H1 (cell line): ENCODE measurements around the gene TMEM245. TPM values are rescaled to one million over a fixed set of nuclear protein-coding genes. Genes with fewer than 3 reads are reported as not detected.

Source experiments
- CTCF ChIA-PET: fragments of 300-600 bp; sonication (Branson Sonifier 250); formaldehyde crosslinking; loops from one replicate; lab custom pipeline; 2021; ENCODE audit not compliant: partially characterized antibody; lab: Charles Lee
- POLR2A ChIA-PET: fragments of 300-600 bp; sonication (Branson Sonifier 250); formaldehyde crosslinking; loops from one replicate; lab custom pipeline; 2021; ENCODE audit warnings: inconsistent platforms; ENCODE audit not compliant: partially characterized antibody; lab: Charles Lee
- DNase-seq, 2 experiments: peaks; one replicate each; pipeline versions ENCODE4 v3.0.0 to v3.0.0-alpha.2; 2010 to 2022; ENCODE audit warnings: low spot score in 2 of 2, low read depth in 1 of 2, mixed read lengths in 1 of 2
- FAIRE-seq: peaks from 2 replicates; lab custom pipeline; 2011; peaks lifted over from hg19 to GRCh38; lab: Jason Lieb, UNC
- H2AFZ ChIP-seq: 2 replicates; pipeline ENCODE4 v1.8.1; 2012; ENCODE audit warnings: low read length, inconsistent platforms
- H2AK5ac ChIP-seq: 2 replicates; pipeline ENCODE4 v1.6.1; 2013; ENCODE audit warnings: low read depth, low read length
- H2BK120ac ChIP-seq: replicated peaks from 2 replicates; pipeline ENCODE3; 2013; ENCODE audit warnings: low read depth, low read length, inconsistent platforms
- H2BK12ac ChIP-seq: 2 replicates; pipeline ENCODE4 v1.6.1; 2013; ENCODE audit warnings: low read depth, low read length
- H2BK15ac ChIP-seq: 2 replicates; pipeline ENCODE4 v1.6.1; 2013; ENCODE audit warnings: low read length
- H2BK20ac ChIP-seq: 2 replicates; pipeline ENCODE4 v1.6.1; 2013; ENCODE audit warnings: low read length
- H2BK5ac ChIP-seq: 2 replicates; pipeline ENCODE4 v1.6.1; 2013; ENCODE audit warnings: low read depth, low read length
- H3K14ac ChIP-seq: 2 replicates; pipeline ENCODE4 v1.6.1; 2013; ENCODE audit warnings: inconsistent platforms; ENCODE audit not compliant: insufficient read length
- H3K18ac ChIP-seq: 2 replicates; pipeline ENCODE4 v1.6.1; 2013; ENCODE audit warnings: low read length; ENCODE audit errors: extremely low read depth
- H3K23ac ChIP-seq: 2 replicates; pipeline ENCODE4 v1.6.1; 2013; ENCODE audit warnings: inconsistent platforms; ENCODE audit not compliant: insufficient read length
- H3K23me2 ChIP-seq: 2 replicates; pipeline ENCODE4 v1.6.1; 2013; ENCODE audit warnings: low read depth, low read length
- H3K27ac ChIP-seq: 2 replicates; pipeline ENCODE4 v1.6.1; 2011; ENCODE audit warnings: low read depth, low read length, inconsistent platforms
- H3K27me3 ChIP-seq, 4 experiments: replicated peaks in 1 of 4; 1 replicate in 1 of 4; 2 replicates in 3 of 4; pipeline versions ENCODE4 v1.6.1 to v1.8.1; 2011 to 2013; ENCODE audit warnings: low read length in 3 of 4, mild to moderate bottlenecking in 3 of 4, inconsistent platforms in 2 of 4, mixed read lengths in 2 of 4, moderate library complexity in 1 of 4; ENCODE audit not compliant: control insufficient read depth in 3 of 4, insufficient read depth in 3 of 4; ENCODE audit errors: extremely low read depth in 1 of 4
- H3K36me3 ChIP-seq, 4 experiments: 2 replicates each; pipeline versions ENCODE4 v1.6.1 to v1.8.1; 2011 to 2013; ENCODE audit warnings: mild to moderate bottlenecking in 4 of 4, low read length in 3 of 4, moderate library complexity in 2 of 4, control low read depth in 1 of 4, inconsistent platforms in 1 of 4; ENCODE audit not compliant: insufficient read depth in 4 of 4, control insufficient read depth in 2 of 4
- H3K4ac ChIP-seq: replicated peaks from 2 replicates; pipeline ENCODE3; 2013; ENCODE audit warnings: low read length, low read depth, mixed read lengths, inconsistent platforms; ENCODE audit not compliant: insufficient read length
- H3K4me1 ChIP-seq, 4 experiments: replicated peaks in 1 of 4; 1 replicate in 1 of 4; 2 replicates in 3 of 4; pipeline versions ENCODE4 v1.6.1 to v1.8.1; 2011 to 2013; ENCODE audit warnings: low read length in 3 of 4, inconsistent platforms in 2 of 4, mixed read lengths in 1 of 4; ENCODE audit not compliant: insufficient read depth in 4 of 4, control insufficient read depth in 3 of 4
- H3K4me2 ChIP-seq, 2 experiments: 2 replicates each; pipeline versions ENCODE4 v1.6.1 to v1.8.1; 2011 to 2013; ENCODE audit warnings: low read depth in 2 of 2, low read length in 2 of 2, control low read depth in 1 of 2, inconsistent platforms in 1 of 2, mild to moderate bottlenecking in 1 of 2; ENCODE audit not compliant: insufficient read depth in 1 of 2
- H3K4me3 ChIP-seq, 4 experiments: fragments of 200-600, 300-600 bp in 1 of 4; sonication (generic), shearing (Covaris generic), sonication (Bioruptor Twin) in 1 of 4; 2 replicates each; pipeline versions ENCODE4 v1.5.1 to v1.8.1; 2011 to 2016; ENCODE audit warnings: low read length in 4 of 4, low read depth in 3 of 4, control low read depth in 2 of 4, inconsistent platforms in 2 of 4, mild to moderate bottlenecking in 2 of 4, mixed read lengths in 1 of 4, moderate library complexity in 1 of 4; ENCODE audit not compliant: insufficient read depth in 2 of 4; ENCODE audit errors: extremely low read depth in 1 of 4
- H3K56ac ChIP-seq: replicated peaks from 2 replicates; pipeline ENCODE3; 2013; ENCODE audit warnings: low read depth, mild to moderate bottlenecking, mixed read lengths, low read length, inconsistent platforms; ENCODE audit not compliant: insufficient read length
- H3K79me1 ChIP-seq: 2 replicates; pipeline ENCODE4 v1.6.1; 2013; ENCODE audit warnings: low read depth, low read length, control low read depth
- H3K79me2 ChIP-seq, 2 experiments: 2 replicates each; pipeline versions ENCODE4 v1.6.1 to v1.8.1; 2012 to 2013; ENCODE audit warnings: low read length in 2 of 2, mild to moderate bottlenecking in 2 of 2, inconsistent platforms in 1 of 2; ENCODE audit not compliant: insufficient read depth in 2 of 2, control insufficient read depth in 1 of 2
- H3K9ac ChIP-seq, 4 experiments: replicated peaks in 1 of 4; 1 replicate in 1 of 4; 2 replicates in 3 of 4; pipeline versions ENCODE4 v1.6.1 to v1.8.1; 2011 to 2013; ENCODE audit warnings: low read depth in 3 of 4, low read length in 3 of 4, control low read depth in 2 of 4, mild to moderate bottlenecking in 2 of 4, moderate library complexity in 2 of 4, inconsistent platforms in 1 of 4; ENCODE audit errors: extremely low read depth in 1 of 4
- H3K9me3 ChIP-seq, 2 experiments: 2 replicates each; pipeline versions ENCODE4 v1.6.1 to v1.8.1; 2012 to 2013; ENCODE audit warnings: mild to moderate bottlenecking in 2 of 2, moderate library complexity in 2 of 2, control low read depth in 1 of 2, inconsistent platforms in 1 of 2, low read depth in 1 of 2, low read length in 1 of 2, mixed read lengths in 1 of 2; ENCODE audit not compliant: insufficient read depth in 2 of 2
- H4K20me1 ChIP-seq, 2 experiments: replicated peaks in 1 of 2; 2 replicates each; pipeline versions ENCODE3 to v1.8.1; 2011 to 2013; ENCODE audit warnings: inconsistent platforms in 2 of 2, low read length in 2 of 2, mild to moderate bottlenecking in 1 of 2; ENCODE audit not compliant: insufficient read depth in 2 of 2, control insufficient read depth in 1 of 2
- H4K5ac ChIP-seq: 2 replicates; pipeline ENCODE4 v1.6.1; 2013; ENCODE audit warnings: low read length, low read depth, mixed read lengths, inconsistent platforms; ENCODE audit not compliant: insufficient read length
- H4K8ac ChIP-seq: 2 replicates; pipeline ENCODE4 v1.8.0; 2013; ENCODE audit warnings: mild to moderate bottlenecking, moderate library complexity, low read length, inconsistent platforms; ENCODE audit not compliant: insufficient read depth; ENCODE audit errors: extremely low read depth
- H4K91ac ChIP-seq: replicated peaks from 2 replicates; pipeline ENCODE3; 2013; ENCODE audit warnings: low read length, mixed read lengths, inconsistent platforms; ENCODE audit not compliant: insufficient read length
- CBX5 ChIP-seq: fragments of 300-800, 300-1000 bp; sonication (generic); IDR thresholded peaks from 2 replicates; pipeline ENCODE4 v1.7.1; 2016; ENCODE audit warnings: antibody characterized with exemption, low read length, low read depth
- CHD2 ChIP-seq: IDR thresholded peaks from 2 replicates; pipeline ENCODE4 v1.6.1; 2012; ENCODE audit warnings: low read length, improper control_type of control experiment
- EP300 ChIP-seq, 2 experiments: IDR thresholded peaks; 1 replicate in 1 of 2; 2 replicates in 1 of 2; pipeline ENCODE4 v1.6.1; 2011 to 2012; ENCODE audit warnings: low read depth in 2 of 2, low read length in 2 of 2, mild to moderate bottlenecking in 2 of 2, borderline replicate concordance in 1 of 2, inconsistent platforms in 1 of 2, moderate library complexity in 1 of 2
- GABPA ChIP-seq: IDR thresholded peaks from 2 replicates; pipeline ENCODE4 v1.6.1; 2011; ENCODE audit warnings: mild to moderate bottlenecking, low read length, moderate library complexity, borderline replicate concordance; ENCODE audit not compliant: insufficient read depth
- HDAC6 ChIP-seq: IDR thresholded peaks from one replicate; pipeline ENCODE4 v1.7.1; 2012; ENCODE audit warnings: low read depth, mild to moderate bottlenecking, inconsistent platforms, low read length, moderate library complexity
- KDM5A ChIP-seq: fragments of 200-600 bp; IDR thresholded peaks from 2 replicates; pipeline ENCODE4 v1.7.1; 2012; ENCODE audit warnings: mild to moderate bottlenecking, low read length, inconsistent platforms, mixed read lengths
- MAFK ChIP-seq: IDR thresholded peaks from 2 replicates; pipeline ENCODE4 v1.6.1; 2012; ENCODE audit warnings: low read depth, mild to moderate bottlenecking, improper control_type of control experiment, low read length
- RXRA ChIP-seq: IDR thresholded peaks from 2 replicates; pipeline ENCODE4 v1.6.1; 2011; ENCODE audit warnings: low read depth, mild to moderate bottlenecking, low read length, moderate library complexity; ENCODE audit not compliant: insufficient read depth
- SIRT6 ChIP-seq: IDR thresholded peaks from one replicate; pipeline ENCODE4 v1.7.1; 2012; ENCODE audit warnings: low read length, inconsistent platforms
- SP2 ChIP-seq: IDR thresholded peaks from 2 replicates; pipeline ENCODE4 v1.6.1; 2012; ENCODE audit warnings: mild to moderate bottlenecking, low read length, inconsistent platforms
- SRF ChIP-seq: IDR thresholded peaks from 2 replicates; pipeline ENCODE4 v1.6.1; 2011; ENCODE audit warnings: mild to moderate bottlenecking, low read depth, low read length, moderate library complexity
- SUZ12 ChIP-seq: fragments of 200-600 bp; sonication (generic); IDR thresholded peaks from 2 replicates; pipeline ENCODE4 v1.6.1; 2012; ENCODE audit warnings: mild to moderate bottlenecking, inconsistent platforms, low read length, moderate library complexity, mixed read lengths
- TCF12 ChIP-seq: IDR thresholded peaks from 2 replicates; pipeline ENCODE4 v1.6.1; 2011; ENCODE audit warnings: low read depth, mild to moderate bottlenecking, low read length
- WGBS, 2 experiments: shearing (Covaris generic) in 1 of 2; methylation state at CpG; one replicate each; pipeline versions ENCODE4 v1.1.6 to v1.1.7; 2013 to 2015; ENCODE audit warnings: low lambda C conversion rate in 2 of 2, mixed read lengths in 2 of 2, inconsistent platforms in 1 of 2, low coverage in 1 of 2, missing lambda C conversion rate in 1 of 2; ENCODE audit not compliant: insufficient replicate concordance in 2 of 2, insufficient coverage in 1 of 2, insufficient read length in 1 of 2; ENCODE audit errors: extremely low coverage in 1 of 2, missing lambda C conversion rate in 1 of 2; 5-methylcytosine and 5-hydroxymethylcytosine counted together
- polyA plus RNA-seq, 7 experiments: library from polyadenylated mRNA; depleted of rRNA in 3 of 7; stranded (reverse) in 5 of 7; unstranded in 2 of 7; fragments of >200 nt in 5 of 7; fragments of 200-250 nt in 2 of 7; gene quantifications; 1 replicate in 5 of 7; 2 replicates in 1 of 7; 4 replicates in 1 of 7; pipeline versions ENCODE4 v1.2.1 to v1.2.3, GENCODE V29; 2011 to 2013; ENCODE audit warnings: missing spikeins in 2 of 7, mixed read lengths in 2 of 7
- total RNA-seq: library from RNA; stranded (reverse); fragmentation: NEBNext Ultra II Directional; extraction: Animal tissue kit (Norgen Biotek cat#: 25700); gene quantifications from 2 replicates; pipeline ENCODE4 v1.2.1, GENCODE V29; 2021

Gene TMEM245
- total and polyA plus RNA-seq, 2 of the 8 experiments (the other 6 are each of a cell fraction or from before 2014, with no cell fraction given) = 44.3 to 45.8 TPM

DNA sequence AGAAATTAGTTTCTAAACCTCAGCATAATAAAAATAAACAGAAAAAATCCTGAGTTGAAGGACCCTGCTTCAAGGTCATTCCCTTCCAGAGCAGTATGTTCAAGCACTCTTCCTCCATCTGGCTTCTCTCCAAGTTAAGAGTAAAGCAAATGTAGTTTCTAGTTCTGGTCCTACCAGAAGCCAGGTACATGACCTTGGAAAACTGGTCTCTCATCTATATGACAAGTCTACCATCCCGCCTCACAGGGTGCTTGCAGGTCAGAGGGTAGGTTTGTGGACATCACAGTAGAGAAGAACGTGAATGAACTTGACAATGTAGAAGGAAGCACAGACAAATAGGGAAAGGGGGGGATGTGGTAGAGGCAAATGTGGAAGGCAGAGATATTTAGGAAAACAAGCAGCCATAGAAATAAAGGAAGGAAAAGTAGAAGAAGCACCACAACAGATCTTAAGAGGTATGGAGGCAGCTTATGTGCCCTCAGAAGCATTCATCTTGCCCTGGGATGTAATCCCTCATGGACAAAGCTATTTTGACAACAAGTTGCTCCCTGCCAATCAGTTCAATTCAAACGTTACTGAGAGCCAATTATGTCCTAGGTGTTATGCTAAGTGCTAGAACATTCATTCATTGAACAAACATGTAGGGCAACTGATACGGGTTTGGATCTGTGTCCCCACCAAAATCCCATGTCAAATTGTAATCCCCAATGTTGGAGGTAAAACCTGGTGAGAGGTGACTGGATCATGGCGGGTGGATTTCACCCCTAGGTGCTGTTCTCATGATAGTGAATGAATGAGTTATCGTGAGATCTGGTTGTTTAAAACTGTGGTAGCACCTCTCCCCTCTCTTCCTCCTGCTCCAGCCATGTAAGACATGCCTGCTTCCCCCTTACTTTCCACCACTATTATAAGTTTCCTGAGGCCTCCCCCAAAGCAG lies 82.7 kb downstream of the TMEM245 start:
- H3K27ac ChIP-seq = no peak overlapping the region
- no peak overlapping the region for H2BK120ac ChIP-seq
- ChIA-PET CTCF (no interaction called here), POLR2A (interaction anchor here (1.0 kb wide), 1 partner anchor 10 kb away, joined by 3 read pairs; no protein-coding TSS in a partner anchor)
- H2BK15ac ChIP-seq = no peak overlapping the region
- H3K36me3 ChIP-seq = peaks cover 3 to 57% (median 26%) of the 10 kb centered on the region in 4 experiments; a peak in 7 of 8 replicates
- no peak overlapping the region for H3K4ac ChIP-seq
- H4K91ac ChIP-seq = no peak overlapping the region
- no peaks in the 10 kb centered on the region for H3K79me1 ChIP-seq
- no peak overlapping the region for H3K14ac ChIP-seq
- H3K23me2 ChIP-seq = no peaks in the 10 kb centered on the region
- no peak overlapping the region for H4K5ac ChIP-seq
- no peaks in the 10 kb centered on the region for H3K9me3 ChIP-seq
- H3K27me3 ChIP-seq = no peaks in the 10 kb centered on the region
- H3K4me2 ChIP-seq = no peak overlapping the region
- no peak overlapping the region for H3K56ac ChIP-seq
- no peak overlapping the region for H4K8ac ChIP-seq
- FAIRE-seq (no peak), DNase-seq (no peak)
- WGBS, 2 experiments = 92% methylated on average over 6 of the region's 6 CpGs; no CpG with 5 or more reads in 1 of the 2 experiments
- H3K9ac ChIP-seq = no peak overlapping the region
- H3K4me1 ChIP-seq = no peaks in the 10 kb centered on the region
- no peak overlapping the region for H2AK5ac ChIP-seq
- no peak overlapping the region for H3K4me3 ChIP-seq
- no peak overlapping the region for H3K23ac ChIP-seq
- no peak overlapping the region for H2AFZ ChIP-seq
- no peaks in the 10 kb centered on the region for H3K79me2 ChIP-seq
- H4K20me1 ChIP-seq = peaks cover 2 to 3% of the 10 kb centered on the region in 2 experiments
- no peak overlapping the region for H2BK12ac ChIP-seq
- H3K18ac ChIP-seq = no peak overlapping the region
- H2BK5ac ChIP-seq = no peak overlapping the region
- H2BK20ac ChIP-seq = no peak overlapping the region
- TF ChIP-seq SP2 = no peak
- no peak for TF ChIP-seq SRF
- TF ChIP-seq HDAC6 = no peak
- no peak for TF ChIP-seq MAFK
- no peak for TF ChIP-seq GABPA
- TF ChIP-seq TCF12 = no peak
- no peak for TF ChIP-seq SIRT6
- no peak for TF ChIP-seq KDM5A
- no peak for TF ChIP-seq EP300 (IDR thresholded peaks at IDR 0.05; ENCODE audit: borderline replicate concordance in 1 of 2, low read depth in 2 of 2, low read length in 2 of 2)
- TF ChIP-seq RXRA = no peak
- no peak for TF ChIP-seq SUZ12
- no peak for TF ChIP-seq CBX5
- no peak for TF ChIP-seq CHD2
